Superior temporal gyrus (tissue), 1 donor: ENCODE measurements around the gene DLGAP4.

Experiments used
- DNase-seq: peaks from one replicate; pipeline ENCODE4 v3.0.0-alpha.2; 2016; ENCODE audit errors: extremely low spot score

The DLGAP4 gene

DNA sequence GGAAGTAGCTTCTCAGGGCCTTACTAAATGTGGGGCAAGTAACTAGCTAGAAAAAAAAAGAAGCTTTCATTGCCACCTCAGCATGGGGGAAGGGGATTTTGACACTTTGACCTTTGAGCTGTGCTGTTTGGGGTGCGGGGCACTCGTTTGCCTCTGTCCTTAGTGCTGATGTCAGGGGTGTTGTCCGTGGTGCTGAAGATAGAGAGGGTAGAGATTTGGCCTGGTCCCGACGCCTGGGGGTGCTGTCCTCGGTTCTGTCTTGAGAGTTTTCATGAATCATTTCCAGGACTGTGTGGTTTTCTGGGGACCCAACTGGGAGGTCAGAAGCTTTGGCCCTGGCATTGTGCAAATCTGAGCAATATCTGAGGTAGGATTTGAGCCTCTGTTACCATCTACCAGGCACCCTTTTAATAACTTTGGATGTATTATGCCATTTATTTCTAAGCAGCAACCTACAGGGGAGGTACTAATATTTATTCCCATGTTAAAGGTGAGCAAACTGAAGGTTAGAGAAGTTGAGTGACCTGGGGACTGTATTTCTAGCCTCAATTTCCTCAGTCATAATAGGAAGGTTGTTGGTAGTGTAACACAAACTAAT lies 78.0 kb downstream of the DLGAP4 start:
- DNase-seq = no peak

DNA sequence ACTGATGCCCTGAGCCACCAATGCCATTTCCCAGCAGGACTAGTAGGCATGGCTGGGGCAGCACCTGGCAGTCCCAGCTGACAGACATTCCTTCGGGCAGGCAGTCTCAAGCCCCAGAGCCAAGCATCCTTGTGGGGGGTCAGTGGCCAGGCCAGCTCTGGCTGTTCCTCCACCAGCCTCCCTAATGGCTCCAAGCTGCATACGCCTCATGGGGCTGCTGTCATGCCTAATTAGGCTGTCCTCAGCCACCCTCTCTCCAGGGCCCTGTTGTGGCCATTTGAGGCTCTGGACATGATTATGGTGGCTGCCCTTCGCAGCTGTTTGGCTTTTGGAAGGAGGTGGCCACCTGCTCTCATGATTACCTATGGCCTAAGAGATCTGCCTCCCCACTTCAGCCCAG lies 79.4 kb downstream of the DLGAP4 start:
- no peak for DNase-seq

DNA sequence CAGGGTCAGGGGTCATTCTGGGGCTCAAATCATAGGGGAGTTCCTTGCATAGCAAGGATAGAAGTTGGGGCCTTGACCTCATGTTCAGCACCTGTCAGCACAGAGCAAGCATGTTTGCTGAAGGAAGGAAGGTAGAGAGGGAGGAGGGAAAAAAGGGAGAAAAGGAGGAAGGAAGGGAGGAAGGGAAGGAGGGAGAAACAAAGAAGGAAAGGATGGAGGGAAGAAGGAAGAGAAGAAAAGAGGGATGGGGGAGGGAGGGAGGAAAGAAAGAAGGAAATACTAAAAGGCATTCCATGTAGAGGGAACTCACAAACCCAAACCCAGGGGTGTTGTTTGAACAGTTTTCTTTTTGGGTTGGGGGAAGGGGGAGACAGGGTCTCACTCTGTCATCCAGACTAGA lies 80.1 kb downstream of the DLGAP4 start:
- DNase-seq = no peak

DNA sequence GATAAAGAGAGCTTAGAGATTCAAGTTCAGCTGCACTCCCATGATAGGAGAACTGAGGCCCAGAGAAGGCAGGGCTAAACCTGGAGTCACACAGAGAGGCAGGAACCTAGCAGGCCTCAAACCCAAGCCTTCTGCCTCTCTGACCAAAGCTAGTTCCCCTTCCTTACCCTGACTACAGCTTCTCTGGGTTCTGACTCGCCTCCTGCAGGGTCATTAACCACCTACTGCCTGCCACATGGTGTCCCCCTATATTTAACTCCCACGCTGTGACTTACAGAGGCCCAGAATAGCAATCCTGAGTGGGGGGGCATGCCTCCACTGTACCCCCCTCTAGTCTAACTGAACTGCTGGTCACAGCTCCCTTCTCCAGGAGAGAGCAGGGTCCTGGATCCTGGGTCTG lies 84.1 kb downstream of the DLGAP4 start:
- no peak for DNase-seq

DNA sequence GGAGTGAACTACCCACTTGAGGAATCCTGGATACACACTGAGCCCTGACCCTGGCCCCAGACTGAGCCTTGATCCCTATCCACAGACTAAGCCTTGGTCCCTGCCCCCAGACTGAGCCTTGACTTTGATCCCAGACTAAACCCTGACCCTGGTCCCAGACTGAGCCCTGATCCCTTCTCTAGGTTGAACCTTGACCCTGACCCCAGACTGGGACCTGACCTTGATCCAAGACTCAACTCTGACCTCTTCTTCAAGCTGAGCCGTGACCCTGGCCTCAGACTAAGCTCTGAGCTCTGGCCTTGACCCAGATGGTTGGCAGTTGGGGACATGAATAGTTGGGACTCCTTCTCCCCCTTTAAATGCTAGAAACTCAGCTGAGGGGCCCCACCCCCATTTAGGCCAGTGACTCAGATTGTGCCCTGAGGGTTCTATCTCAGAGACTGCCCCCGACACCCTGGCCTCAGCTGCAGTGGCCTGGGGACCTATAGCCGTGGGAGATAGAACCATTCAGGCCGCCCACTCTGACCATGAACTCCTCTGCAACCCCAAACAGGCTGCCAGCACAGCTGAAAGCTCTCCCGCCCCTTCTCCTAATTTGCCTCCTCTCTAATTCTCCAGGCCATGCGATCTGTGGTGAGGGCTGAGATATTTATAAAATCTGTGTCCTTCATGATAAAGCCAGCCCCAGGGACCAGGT lies 84.7 kb downstream of the DLGAP4 start:
- DNase-seq = no peak

DNA sequence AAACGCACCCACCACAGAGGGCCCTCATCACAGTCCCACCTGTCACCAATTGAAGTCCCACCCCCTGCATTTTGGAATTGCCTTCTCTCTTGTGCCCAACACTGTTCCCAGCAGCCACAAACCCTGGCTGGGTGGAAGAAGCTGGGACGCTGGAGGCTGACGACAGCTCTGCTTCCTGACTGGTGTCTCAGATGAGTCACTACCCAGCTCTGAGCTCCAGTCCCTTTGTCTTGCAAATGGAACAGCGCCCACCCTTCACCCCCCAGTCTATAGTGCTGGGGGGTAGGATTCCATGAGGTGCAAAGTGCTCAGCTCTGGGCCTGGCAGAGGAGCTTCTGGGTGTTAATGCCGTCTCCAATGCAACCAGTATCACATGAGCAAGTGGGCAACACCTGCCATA lies 85.3 kb downstream of the DLGAP4 start:
- peak; percentile 38 for DNase-seq

DNA sequence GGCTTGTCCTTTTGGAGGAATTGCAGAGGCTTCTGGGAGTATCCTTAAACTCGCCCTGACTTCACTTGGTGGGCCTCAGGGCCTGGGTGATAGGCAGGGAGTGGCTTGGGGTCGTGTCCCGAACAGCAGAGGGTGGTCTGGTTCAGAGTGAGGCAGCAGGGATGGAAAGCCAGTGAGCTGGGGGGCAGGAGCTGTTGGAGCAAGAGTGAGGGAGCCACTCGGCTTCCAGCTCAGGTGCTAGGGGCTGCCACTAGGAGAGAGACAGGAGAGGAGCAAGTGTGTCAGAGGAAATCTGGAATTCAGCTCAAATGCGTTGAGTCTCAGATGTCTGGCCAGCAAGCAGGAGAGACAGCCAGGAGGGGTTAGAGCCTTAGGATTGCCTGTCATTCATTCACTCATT lies 85.8 kb downstream of the DLGAP4 start:
- DNase-seq = no peak

DNA sequence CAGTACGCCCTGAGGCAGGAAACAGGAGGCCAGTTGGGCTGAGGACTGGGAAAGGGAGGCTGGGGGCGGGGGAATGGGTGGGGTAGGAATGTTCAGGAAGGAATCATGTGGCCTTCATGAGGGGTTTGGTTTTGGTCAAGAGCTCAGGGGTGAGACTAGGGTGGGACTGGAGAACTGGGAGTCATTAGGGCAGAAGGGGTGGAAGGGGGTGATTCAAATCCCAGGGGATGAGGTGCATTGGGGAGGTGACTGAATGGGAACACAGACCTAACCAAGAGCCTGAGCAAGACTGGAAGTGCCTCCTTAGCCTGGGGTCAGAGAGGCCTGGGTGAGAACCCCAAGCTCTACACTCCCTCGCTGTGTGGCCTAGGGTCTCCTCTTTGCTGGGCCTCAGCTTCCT lies 86.8 kb downstream of the DLGAP4 start:
- DNase-seq = no peak

DNA sequence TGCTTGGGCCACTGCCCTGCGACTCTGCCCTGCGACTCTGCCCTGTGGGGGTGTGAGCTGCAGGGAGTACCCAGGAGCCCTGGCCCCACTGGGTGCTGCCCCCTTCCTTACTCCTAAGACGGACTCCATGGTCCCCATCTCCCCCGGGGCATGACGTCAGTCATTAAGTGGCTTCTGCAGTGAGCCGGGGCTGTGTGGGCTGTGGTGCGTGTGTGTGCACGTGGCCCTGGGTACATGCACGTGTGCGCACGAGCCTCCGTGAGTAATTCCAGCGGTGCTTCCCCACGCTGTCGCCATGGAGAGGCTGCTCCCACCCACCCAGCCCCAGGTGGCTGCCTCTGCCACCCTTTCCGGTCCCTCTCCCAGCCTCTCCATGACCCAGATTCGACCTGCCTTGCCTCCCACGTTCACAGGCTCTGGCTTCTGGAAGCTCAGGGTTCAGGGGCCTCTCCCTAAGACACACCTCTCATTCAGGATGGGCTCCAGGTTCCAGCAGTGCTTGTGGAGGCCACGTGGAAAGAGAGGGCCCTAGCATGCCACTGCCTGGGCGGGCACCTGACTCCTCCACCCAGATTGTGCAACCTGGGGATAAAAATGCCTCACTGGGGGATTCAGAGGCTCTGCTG lies 88.3 kb downstream of the DLGAP4 start:
- no peak for DNase-seq

DNA sequence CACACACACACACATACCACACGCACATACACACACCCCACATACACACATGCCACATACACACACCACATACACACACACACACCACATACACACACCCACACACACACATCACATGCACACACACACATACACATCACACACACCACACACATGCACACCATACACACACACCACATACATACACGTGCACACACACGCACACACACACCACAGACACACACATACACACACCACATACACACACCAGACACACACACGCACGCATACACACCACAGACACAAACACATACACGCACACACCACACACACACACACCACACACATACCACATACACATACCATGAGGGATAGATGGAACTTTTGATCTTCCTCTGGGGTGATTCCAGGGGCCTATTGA lies 90.2 kb downstream of the DLGAP4 start:
- no peak for DNase-seq

DNA sequence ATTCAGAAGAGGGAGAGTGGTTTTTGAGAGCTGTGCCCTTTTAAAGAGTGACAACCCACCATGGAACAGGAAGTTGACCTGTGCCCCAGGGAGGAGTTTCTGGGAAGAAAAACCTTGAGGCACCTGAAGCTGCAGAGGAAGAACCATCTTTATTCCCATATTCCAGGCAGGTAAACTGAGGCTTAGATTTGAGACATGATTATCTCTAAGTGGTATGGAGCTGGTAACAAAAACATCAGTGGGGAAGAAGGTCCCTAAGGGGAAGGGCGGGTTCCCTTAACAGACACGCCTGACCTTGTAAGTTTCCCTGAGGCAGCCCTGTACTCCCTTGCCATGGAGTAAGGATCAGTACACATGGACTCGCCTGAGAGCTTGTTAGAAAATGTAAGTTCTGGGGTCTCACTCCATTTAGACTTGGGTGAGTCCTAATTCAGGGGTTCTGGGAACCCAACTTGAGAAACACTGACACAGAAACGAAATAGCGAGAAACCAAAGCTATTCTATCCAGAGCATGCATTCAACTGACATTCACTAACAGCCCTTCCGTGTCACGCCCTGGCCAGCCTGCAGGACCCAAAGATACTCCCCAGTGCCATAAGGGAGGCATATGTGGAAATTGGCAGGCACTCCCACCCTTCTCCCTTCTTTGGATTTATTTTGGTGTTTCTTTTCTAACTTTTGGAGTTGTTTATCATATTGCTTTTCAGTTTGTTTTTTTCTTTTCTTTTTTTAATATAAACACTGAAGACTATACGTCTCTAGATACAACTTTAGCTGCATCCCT lies 90.9 kb downstream of the DLGAP4 start:
- no peak for DNase-seq

DNA sequence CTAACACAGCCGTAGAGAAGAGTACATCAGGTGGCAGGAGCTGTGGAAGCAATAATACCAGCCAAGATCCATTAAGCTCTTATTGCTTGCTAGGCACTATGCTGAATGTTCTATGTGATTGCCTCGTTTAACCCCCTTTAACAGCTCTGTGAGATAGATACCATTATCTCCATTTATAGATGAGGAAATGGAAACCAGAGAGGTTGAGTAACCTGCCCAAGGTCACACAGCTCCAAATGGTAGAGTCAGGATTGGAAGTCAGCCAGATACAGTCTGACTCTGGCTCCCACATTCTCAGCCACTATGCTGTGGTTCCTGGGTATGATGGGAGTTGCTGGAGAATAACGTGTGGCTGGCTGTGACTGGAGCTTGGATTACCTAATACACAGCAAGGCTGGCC lies 92.4 kb downstream of the DLGAP4 start:
- DNase-seq = no peak

DNA sequence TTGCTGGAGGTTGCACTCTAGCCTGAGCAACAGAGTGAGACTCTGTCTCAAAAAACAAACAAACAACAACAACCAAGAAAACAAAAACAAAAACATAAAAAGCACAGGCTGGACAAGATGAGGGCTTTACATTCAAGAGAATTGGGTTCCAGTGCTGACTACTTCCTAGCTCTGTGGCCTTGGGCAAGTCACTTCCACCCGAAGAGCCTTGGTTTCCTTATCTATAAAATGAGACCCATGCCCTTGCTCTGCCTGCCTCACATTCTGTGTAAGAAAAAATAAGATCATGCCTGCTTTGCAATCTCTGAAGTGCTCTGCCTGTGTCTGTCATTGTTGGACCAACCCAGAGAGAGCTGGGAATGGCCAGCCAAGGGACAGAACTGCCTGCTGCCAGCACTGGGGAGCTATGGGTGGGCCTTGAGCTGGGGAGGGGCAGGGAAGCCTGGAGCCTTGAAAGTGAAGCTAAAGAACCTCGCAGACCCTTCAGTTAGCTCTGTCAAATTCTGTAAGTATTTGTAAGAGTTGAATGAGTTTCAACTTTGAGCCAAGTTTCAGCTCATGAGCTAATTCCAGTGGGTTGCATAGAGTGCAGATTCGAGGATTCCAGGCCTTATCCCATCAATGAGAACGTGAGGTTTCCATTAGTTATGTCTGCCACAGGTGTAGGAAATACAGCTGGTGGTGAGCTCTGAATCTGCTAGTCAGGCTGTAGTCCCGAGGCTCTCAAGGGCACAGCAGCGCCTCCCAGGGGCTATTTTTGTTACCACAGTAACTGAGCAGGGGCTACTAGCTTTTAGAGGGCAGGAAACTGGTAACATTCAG lies 93.2 kb downstream of the DLGAP4 start:
- no peak for DNase-seq

DNA sequence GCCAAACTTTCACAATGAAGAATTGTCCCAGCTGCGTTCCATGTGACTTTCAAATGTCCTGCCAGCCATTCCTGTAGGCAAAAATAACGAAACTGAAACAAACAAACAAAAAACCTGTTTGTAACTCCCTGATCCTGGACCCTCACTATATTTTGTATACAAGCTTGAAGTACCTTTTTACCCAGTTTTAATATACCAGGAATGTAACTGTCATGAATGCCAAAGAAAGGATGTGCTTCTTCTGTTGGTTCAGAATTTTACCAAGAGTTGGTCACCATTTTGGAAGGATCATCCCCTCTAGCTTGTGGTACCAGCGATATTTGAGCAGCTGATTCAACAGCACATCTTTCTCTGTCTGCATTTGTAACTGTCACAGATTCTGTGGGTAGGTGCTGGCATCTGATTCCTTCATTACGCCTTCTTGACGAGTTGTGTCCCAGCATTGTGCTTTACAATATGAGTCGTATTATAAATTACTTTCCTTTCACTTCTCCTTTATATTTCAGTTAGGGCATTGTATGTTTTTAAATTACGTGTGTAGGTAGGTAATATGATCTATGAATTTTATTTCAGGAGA lies 93.9 kb downstream of the DLGAP4 start:
- DNase-seq = peak; percentile 55

DNA sequence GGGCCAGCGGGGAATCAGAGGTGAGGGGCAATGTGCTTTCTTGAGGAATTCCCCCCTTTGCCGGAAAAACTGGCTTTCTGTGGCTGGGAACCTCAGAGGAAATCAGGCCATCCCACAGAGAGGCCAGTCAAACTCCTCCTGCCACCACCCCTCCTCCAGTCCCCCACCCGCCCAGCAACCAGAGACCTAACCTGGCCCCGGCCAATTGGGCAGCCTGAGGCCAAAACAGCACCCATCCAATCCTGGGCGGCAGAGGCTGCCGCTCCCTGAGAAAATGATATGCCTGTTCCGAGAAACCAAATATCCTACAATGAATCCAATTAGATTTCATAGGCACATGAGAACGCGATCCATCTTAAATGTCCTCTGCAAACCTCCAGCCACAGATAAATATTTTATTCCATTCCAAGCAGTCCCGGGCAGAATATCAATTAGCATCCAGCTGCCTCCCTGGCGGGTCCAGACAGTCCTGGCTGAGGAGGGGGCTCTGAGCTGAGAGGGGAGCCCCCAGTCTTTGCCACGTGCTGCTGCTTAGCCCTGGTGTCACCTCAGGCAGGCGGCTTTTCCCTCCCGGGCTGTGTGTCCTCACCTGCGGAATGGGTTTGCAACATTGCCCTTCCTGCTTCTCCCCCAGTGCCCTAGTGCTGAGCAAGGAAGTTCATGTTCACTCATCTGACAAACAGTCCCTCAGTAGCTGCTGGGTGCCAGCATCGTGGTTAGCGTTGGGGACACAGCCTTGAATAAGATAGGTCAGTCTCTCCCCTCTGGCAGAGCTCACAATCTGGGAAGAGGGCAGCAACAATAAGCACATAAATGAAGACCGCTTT lies 95.0 kb downstream of the DLGAP4 start:
- no peak for DNase-seq

DNA sequence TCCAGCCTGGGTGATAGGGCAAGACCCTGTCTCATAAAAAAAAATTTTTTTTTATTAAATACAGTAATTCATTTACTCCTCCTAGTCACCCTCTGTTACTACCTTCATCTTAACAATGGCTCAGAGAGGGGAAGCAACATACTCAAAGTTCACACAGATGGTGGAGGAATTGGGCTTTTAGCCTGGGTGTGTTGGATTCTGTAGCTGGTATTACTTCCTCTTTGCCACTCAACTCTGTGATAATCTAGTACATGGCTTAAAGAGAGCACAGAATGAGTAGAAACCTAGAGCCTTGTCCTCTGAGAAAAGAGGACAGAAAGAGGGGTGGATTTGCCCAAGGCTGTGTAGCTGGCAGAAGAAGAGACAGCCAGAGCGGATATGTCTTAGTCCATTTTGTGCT lies 96.6 kb downstream of the DLGAP4 start:
- DNase-seq = no peak

DNA sequence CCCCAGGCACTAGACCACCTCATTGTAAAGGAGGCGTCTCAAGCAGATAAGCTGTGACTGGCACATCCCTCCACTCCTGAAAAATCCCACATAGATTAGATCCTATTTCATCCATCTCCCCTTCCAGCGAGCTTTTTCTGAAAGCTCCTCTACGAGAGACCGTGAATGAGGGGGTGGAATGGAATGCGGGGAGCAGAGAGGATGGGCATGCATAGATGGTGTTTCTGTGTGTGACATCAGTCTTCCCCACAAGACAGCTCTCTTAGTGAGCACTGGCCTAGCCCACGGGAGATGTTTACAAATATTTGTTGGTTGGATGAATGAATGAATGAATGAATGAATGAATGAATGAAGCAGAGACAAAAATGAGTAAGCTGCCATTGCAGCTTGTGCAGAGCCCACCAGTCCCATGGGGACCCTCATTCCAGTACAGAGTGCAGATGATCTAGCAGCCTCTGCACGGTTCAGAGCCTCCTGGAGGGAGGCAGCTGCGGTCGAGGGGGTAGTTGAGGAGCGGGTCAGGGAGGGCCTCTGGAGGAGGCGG lies 98.4 kb downstream of the DLGAP4 start:
- no peak for DNase-seq

DNA sequence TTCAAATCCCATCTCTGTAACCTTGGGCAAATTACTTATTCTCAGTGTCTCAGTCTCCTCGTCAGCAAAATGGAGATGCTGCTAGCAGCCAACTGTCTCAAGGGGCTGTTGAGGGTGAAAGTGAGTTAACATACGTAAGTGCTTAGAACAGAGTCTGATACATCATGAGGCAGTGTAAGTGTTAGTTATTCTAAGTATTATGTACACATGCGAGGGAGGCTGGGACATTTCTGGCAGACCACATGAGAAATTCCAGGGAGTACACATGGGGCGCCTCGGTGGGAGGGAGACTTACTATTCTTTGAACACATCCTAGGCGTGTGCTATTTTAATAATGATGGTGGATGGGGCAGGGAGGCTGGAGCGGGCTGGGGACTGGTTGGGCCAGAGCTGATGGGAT lies 99.1 kb downstream of the DLGAP4 start:
- DNase-seq = no peak

DNA sequence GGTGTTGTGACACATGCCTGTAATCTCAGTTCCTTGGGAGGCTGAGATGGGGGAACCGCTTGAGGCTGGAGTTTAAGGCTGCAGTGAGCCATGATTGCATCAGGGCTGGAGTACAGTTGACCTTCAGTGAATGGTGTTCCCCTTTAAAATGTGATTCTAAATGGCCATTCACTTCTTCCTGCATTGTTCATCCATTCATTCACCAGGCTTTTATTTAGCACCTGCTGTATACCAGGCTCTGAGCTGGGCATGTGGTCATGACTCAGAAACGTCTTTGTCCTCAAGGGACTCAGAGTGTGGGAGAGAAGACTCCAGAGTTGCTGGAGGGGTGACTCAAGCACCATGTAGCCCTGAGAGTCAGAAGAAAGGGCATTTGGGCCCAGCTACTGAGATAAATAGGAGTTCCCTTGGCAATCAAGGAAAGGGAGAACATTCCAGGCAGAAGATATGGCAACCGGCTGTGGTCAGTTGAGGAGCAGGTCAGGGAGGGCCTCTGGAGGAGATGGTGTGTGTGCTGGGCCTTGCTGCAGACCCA lies 101.1 kb downstream of the DLGAP4 start:
- DNase-seq = no peak

DNA sequence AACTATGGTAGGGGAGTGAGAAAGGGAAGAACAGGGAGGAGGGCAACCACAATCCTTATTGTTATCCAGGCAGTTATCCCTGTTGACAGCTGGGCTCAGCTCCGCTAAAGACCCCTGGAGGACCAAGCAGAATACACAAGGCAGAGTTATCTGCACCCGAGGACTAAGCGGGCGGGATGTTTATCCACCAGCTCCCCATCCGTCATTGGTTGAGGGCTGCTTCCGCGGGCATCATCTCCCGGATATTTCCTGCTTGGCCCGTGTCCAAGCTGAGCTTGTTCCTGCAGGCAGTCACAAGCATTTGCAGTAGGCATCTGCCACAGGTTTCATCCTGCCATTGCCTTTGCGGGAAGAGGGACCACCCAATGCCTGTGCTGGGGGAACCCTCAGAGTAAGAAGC lies 102.1 kb downstream of the DLGAP4 start:
- DNase-seq = no peak
